Measurements from ENCODE around the gene BDP1.
A peak's percentile ranks its signal among the peaks of the same experiment; 100 is the strongest.
"Not testable (repeated sequence)": the region's sequence is repeated elsewhere in the genome, so short reads cannot be mapped to it uniquely, and the experiment has no call there.

The BDP1 gene

DNA sequence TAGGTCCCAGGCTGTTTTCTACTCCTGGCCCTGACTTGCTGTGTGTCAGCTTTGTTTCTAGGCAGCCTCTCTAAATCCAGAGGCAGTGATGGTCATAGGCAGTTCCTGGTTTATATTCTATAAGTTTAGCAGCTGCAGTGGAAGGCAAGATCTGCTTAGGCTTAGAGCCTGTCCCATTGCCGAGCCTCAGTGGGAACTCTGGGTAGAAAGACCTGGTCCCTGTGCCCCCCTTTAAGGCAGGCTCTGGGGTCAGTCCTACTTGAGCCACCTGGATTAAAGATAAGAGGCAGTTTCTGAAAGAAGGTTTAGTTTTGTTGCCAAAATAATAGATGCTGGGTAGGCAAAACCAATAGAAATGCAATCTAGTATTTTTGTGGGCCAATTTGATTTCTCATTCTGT is 145.3 kb downstream of the BDP1 start:
- Mint-ChIP-seq H3K27ac (peak overlapping the region; percentile 81), H3K4me3 (no peak overlapping the region), H3K27me3 (ENCODE audit: low read depth) (no peaks in the 10 kb centered on the region), H3K36me3 (ENCODE audit: low read depth) (peaks cover 44% of the 10 kb centered on the region), H3K9me3 (no peaks in the 10 kb centered on the region), H3K4me1 (ENCODE audit: low read depth) (peaks cover 27% of the 10 kb centered on the region)

DNA sequence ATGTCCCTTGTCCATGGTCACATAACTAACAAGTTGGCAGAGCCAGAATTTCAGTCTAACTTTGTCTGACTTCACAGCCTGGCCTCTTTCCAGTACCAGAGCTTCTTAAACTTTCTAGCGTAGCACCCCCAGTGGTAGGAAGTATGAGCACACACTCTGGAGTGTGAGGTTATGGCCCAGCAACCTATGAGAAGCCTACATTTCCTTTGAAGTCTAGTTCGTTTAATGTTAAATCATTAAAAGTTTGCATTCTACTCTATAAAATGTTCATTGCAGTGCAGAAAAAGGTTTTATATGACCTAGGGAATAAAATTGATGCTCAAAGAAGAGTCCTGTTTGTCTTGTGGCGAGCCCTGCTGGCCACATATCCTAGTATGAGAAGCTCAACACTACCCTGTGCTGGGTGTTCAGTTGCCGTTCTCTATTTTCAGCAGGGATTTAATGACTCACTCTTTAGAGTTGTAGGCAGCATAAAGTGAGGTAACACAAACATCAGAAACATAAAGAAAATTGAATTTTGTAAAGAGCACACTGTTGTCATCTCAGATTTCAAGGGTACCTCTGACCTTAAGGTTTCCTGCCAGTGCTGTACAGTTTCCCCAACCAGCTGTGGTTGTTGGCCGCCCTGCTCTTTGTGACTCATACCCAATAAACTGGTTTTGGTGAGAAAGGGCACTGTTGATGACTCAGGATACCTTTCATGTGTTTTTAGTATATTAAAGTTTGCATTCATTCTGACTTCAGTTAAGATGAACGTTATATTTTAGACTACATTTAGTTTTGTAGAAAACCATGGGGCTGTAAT is 146.0 kb downstream of the BDP1 start:
- Mint-ChIP-seq H3K36me3 (ENCODE audit: low read depth) (peaks cover 39% of the 10 kb centered on the region), H3K27ac (peak overlapping the region; percentile 81), H3K27me3 (ENCODE audit: low read depth) (no peaks in the 10 kb centered on the region), H3K4me1 (ENCODE audit: low read depth) (peaks cover 22% of the 10 kb centered on the region), H3K4me3 (peak overlapping the region; percentile 21), H3K9me3 (no peaks in the 10 kb centered on the region)

DNA sequence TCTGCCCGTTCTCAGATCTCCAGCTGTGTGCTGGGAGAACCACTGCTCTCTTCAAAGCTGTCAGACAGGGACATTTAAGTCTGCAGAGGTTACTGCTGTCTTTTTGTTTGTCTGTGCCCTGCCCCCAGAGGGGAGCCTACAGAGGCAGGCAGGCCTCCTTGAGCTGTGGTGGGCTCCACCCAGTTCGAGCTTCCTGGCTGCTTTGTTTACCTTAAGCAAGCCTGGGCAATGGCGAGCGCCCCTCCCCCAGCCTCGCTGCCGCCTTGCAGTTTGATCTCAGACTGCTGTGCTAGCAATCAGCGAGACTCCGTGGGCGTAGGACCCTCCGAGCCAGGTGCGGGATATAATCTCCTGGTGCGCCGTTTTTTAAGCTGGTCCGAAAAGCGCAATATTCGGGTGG is 154.5 kb downstream of the BDP1 start:
- H3K4me3 Mint-ChIP-seq; H3K4me1 Mint-ChIP-seq (ENCODE audit: low read depth); H3K27ac Mint-ChIP-seq; H3K27me3 Mint-ChIP-seq (ENCODE audit: low read depth); H3K9me3 Mint-ChIP-seq: not testable (repeated sequence)
- H3K36me3 Mint-ChIP-seq (ENCODE audit: low read depth) = peaks cover 21% of the 10 kb centered on the region

DNA sequence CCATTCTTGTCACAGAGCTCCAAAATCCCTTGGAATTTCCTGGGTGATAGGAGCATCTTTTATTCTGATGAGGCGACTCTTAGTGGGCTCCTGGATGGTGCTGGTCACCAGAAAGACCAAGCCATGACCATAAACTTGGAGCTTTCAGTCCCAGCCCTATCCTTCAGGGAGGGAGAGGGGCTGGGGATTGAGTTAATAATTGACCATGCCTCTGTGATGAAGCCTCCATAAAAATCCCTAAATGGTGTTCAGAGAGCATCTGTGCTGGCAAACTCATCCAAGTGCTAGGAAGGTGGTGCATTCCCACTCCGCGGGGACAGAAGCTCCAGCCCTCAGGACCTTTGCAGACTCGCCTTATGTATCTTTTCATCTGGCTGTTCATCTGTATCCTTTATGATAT is 160.4 kb downstream of the BDP1 start:
- peaks cover 30% of the 10 kb centered on the region for H3K36me3 Mint-ChIP-seq (ENCODE audit: low read depth)
- no peak overlapping the region for H3K4me3 Mint-ChIP-seq
- H3K9me3 Mint-ChIP-seq = no peaks in the 10 kb centered on the region
- H3K27ac Mint-ChIP-seq = no peak overlapping the region
- peaks cover 8% of the 10 kb centered on the region for H3K4me1 Mint-ChIP-seq (ENCODE audit: low read depth)
- no peaks in the 10 kb centered on the region for H3K27me3 Mint-ChIP-seq (ENCODE audit: low read depth)

All from T-helper 1 cell treated with Interleukin-12 subunit alpha and Interleukin-12 subunit beta and Interleukin-4 antibody, amounts not matched to agents 30 μg/mL and 1 μg/mL, for 36 hours (primary cell).